ENCODE data around the gene SRRM2.

SRRM2 gene

DNA sequence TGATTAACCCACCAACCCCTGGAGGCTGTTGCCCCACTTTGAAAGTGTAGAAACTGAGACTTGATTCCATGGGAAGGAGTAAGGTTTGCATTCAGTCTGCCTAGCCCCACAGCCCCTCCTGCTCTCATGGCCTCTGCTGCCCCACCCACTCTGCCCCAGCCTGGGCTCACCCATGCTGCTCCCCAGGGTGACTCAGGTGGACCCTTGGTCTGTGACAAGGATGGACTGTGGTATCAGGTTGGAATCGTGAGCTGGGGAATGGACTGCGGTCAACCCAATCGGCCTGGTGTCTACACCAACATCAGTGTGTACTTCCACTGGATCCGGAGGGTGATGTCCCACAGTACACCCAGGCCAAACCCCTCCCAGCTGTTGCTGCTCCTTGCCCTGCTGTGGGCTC is 52.3 kb downstream of the SRRM2 start:
- no peak for FAIRE-seq

DNA sequence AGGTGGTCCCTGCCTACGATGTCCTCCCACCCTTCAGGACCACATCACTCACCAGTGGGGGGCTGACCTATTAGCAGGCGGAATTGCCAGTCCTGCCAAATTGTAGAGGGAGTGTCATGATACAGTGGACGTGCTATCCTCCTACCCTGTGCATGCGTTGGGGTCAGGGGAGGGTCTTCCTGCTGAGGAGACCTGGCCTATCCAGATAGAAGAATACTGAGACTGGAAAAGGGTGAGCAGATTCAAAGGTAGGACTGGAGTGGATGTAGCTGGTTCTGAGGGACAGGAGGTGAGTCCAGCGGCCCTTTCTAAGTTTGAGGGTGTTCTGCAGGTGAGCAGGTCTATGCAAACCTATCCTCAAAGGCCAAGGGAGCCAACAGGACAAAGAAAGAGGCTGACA is 53.8 kb downstream of the SRRM2 start:
- no peak for FAIRE-seq

GRCh38 chr16:2808181-2808580 is 55.7 kb downstream of the SRRM2 start:
- FAIRE-seq, result no peak

- FAIRE-seq, result no peak
Observed at GRCh38 chr16:2809149-2809760, 56.8 kb downstream of the SRRM2 start.

- no peak for FAIRE-seq
Observed at GRCh38 chr16:2810651-2811050, 58.2 kb downstream of the SRRM2 start.

GRCh38 chr16:2811703-2812471 is 59.4 kb downstream of the SRRM2 start:
- FAIRE-seq, result no peak

DNA sequence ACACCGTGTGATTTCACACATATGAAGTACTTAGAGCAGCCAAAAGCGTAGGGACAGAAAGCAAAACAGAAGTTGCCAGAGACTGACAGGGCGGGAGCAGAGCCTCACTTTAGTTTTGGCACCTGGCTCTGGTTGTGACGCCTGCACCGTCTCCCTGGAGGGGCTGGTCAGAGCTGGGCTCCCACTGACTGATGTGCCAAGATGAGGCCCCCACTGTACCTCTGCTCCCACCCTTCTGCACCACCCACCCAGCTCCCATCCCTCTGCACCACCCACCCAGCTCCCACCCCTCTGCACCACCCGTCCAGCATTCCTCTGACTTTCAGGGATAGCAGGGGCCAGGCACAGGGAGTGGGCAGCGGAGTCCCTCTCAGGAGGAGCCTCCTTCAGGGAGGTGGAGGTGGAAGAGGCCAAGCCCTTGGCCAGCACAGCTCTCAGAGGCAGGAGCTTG is 61.4 kb downstream of the SRRM2 start:
- FAIRE-seq, result no peak

- FAIRE-seq, result no peak
Observed at GRCh38 chr16:2814551-2815298, 62.3 kb downstream of the SRRM2 start.

GRCh38 chr16:2815299-2815771 is 62.9 kb downstream of the SRRM2 start:
- no peak for FAIRE-seq

- FAIRE-seq, result no peak
Observed at GRCh38 chr16:2816751-2817339, 64.4 kb downstream of the SRRM2 start, which contains the start of gene PRSS21. Gene PRSS21 (plus strand): TSS chr16:2817237. CDS start chr16:2817269, 32 bp downstream.

- FAIRE-seq, result no peak
Observed at GRCh38 chr16:2817340-2818271, 65.2 kb downstream of the SRRM2 start.

- no peak for FAIRE-seq
Observed at GRCh38 chr16:2818272-2818876, 65.9 kb downstream of the SRRM2 start.

GRCh38 chr16:2819179-2819938 is 66.9 kb downstream of the SRRM2 start:
- no peak for FAIRE-seq

DNA sequence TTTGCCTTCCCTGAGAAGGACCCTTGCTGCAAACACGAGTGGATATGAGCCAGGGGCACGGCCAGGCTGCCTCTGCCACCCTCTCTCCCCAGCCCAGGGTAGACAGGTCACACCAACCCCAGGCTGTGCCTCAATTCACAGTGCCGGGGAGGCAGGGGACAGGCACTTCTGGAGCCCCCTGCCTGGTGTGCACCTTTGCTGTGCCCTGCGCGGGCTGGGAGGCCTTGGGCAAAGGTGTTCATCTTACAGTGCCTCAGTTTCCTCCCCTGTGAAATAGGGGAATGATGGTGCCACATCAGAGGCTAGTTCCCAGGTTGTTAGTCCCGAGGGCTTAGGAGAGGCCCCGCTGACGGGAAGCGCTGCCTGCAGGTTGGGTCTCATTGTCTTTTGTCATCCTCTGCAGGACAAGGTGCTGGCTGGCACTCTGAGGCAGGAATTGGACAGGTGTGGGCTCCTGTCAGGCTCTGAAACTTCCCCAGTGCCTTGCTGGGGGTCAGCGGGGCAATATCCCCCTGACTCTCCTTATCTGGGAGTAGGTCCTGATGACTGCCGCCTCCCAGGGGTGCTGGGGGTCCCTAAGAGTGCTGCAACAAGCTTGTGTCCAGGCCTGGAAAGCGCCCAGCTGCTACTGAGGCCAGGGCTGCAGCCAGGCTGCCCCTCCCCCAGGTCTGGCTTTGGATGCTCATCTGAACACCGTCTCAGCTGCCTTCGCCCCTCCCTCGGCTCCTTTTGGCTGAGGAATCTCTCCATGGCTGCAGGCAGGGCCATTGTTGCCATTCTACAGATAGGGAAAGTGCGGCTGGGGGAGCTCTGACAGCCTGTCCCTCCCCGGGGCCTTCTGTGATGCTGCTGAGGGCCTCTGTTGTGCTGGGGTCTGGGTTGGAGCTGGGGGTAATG is 67.7 kb downstream of the SRRM2 start:
- FAIRE-seq, result no peak
